OCI-LY3 (cell line): Measurements from ENCODE around the gene CDKN2C.

Experiments used
- EZH2phosphoT487 ChIP-seq: fragments of 200-600 bp; shearing (Covaris generic); IDR thresholded peaks from 2 replicates; pipeline ENCODE4 v1.6.1; 2018; ENCODE audit warnings: antibody characterized with exemption, mixed run types, low read depth
- TF ChIP-seq, protein P1 (sequence below): fragments of 200-600, 300-600 bp; sonication (generic); IDR thresholded peaks from 2 replicates; pipeline ENCODE4 v1.5.1; 2014; ENCODE audit warnings: antibody characterized with exemption, low read length, low read depth

DNA sequence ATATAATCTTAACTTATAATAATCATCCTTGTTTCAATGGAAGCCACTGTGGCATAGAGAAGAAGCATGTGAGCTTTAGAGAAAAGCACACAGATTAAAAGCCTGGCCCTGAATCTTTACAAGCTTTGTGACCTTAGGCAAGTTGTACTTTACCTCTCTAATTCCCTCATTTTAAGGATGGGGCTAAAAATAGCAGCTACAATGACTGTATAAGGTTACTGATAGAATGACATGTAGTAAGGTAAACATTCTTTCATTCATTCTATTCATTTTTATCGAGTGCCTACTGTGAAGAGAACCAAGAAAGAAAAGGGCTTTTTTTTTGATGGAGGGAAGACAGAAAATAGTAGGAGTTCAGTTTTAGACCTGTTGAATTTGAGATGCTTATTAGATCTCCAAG lies 25.6 kb downstream of the CDKN2C start:
- TF ChIP-seq, protein P1, sequence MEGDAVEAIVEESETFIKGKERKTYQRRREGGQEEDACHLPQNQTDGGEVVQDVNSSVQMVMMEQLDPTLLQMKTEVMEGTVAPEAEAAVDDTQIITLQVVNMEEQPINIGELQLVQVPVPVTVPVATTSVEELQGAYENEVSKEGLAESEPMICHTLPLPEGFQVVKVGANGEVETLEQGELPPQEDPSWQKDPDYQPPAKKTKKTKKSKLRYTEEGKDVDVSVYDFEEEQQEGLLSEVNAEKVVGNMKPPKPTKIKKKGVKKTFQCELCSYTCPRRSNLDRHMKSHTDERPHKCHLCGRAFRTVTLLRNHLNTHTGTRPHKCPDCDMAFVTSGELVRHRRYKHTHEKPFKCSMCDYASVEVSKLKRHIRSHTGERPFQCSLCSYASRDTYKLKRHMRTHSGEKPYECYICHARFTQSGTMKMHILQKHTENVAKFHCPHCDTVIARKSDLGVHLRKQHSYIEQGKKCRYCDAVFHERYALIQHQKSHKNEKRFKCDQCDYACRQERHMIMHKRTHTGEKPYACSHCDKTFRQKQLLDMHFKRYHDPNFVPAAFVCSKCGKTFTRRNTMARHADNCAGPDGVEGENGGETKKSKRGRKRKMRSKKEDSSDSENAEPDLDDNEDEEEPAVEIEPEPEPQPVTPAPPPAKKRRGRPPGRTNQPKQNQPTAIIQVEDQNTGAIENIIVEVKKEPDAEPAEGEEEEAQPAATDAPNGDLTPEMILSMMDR: no peak
- no peak for TF ChIP-seq EZH2phosphoT487
